ENCODE measurements around the gene DDT. TPM values are rescaled to one million over a fixed set of nuclear protein-coding genes. Genes with fewer than 3 reads are reported as not detected.
A peak's percentile ranks its signal among the peaks of the same experiment; 100 is the strongest.
"Not testable (repeated sequence)": the region's sequence is repeated elsewhere in the genome, so short reads cannot be mapped to it uniquely, and the experiment has no call there.

DDT gene
- total and polyA plus RNA-seq, 8 donors: 77.5 to 204 (median 121) TPM

DNA sequence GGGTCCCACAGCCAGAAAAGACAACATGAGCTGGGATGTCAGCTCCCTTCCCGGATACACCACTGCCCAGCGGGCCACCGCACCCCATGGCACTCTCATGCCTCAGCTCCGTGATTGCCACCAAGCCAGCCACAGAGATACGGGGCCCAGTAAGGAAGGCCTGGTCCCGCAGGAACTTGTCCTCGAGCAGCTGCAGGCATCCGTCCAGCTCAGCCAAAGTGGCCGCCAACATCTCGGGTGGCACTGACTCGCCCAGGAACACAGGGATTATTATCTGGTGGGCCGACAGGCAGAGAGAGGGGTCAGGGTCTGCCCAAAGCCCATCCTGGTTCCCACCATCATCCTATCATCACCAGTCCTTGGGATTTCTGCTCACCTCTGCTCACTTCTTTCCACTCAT is 3.1 kb upstream of the DDT start:
- not testable (repeated sequence) for ATAC-seq, FAIRE-seq, H3K4me3 ChIP-seq, H3K4me1 ChIP-seq, H3K27me3 ChIP-seq, H3K27ac ChIP-seq, H3K9me3 ChIP-seq, H3K36me3 ChIP-seq
- 85 to 100% methylated on average over 1 to 7 of the region's 12 CpGs for WGBS, 2 donors
- peak in 1 of 6 donors; percentile 47 for DNase-seq
- intact Hi-C loops (cut with DNase I): loop anchor here in 1 of 3 donors (10.0 kb wide), 1 partner anchor 53 kb away; no protein-coding TSS in a partner anchor

DNA sequence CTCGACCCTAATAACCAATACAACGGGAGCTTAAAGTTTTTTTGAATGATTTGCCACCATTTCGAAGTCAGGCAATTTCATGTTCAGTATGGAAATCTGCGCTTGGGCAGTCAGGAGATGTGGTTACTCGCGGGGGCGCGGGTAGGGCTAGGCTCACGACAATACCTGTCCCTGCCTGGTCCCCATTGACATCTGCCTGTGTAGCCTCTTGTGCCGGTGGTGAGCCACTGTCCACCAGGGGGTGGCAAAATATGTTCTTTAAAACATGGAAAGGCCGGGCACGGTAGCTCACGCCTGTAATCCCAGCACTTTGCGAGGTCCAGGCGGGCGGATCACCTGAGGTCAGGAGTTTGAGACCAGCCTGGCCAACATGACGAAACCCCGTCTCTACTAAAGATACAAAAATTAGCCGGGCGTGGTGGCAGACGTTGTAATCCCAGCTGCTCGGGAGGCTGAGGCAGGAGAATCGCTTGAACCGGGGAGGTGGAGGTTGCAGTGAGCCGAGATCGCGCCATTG is 653 bp upstream of the DDT start:
- not testable (repeated sequence) for H3K4me1 ChIP-seq, FAIRE-seq, H3K27me3 ChIP-seq, H3K36me3 ChIP-seq, H3K9me3 ChIP-seq
- 4 to 11% methylated on average over 8 of the region's 27 CpGs for WGBS, 2 donors
- DNase-seq (peak in 2 of 6 donors; percentile 31 to 62), ATAC-seq (peak; percentile 34 to 68 (median 41))
- peak overlapping the region in 1 of 4 donors; percentile 47 for H3K27ac ChIP-seq
- H3K4me3 ChIP-seq: peak overlapping the region in 1 of 4 donors; percentile 20
- intact Hi-C loops (cut with DNase I): loop anchor here in 1 of 3 donors (10.0 kb wide), 1 partner anchor 50 kb away; no protein-coding TSS in a partner anchor

DNA sequence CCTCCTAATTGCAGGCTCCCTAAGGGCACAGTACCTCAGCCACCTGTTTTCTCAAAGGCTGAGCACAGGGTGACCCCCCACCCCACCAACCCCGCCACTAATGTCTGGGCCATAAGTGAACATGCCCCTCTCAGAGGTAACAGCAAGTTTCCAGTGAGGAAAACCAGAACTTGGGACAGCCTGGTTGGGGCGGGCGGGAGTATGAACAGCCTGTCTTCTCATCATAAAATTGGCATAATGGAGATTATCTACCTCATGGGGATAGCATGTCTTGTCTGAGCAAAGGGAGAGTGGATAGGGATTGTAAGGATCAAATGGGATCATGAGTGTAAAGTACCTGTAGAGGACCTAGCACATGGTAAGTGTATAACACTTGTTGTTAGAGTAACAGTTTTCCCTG is 2.3 kb downstream of the DDT start:
- not testable (repeated sequence) for H3K27me3 ChIP-seq, H3K36me3 ChIP-seq, FAIRE-seq, H3K4me1 ChIP-seq, DNase-seq, ATAC-seq, H3K27ac ChIP-seq, H3K4me3 ChIP-seq, H3K9me3 ChIP-seq
- intact Hi-C loops (cut with DNase I): loop anchor here in 1 of 3 donors (10.0 kb wide), 1 partner anchor 47 kb away; no protein-coding TSS in a partner anchor
- 75 to 92% methylated on average over 3 of the region's 3 CpGs for WGBS, 2 donors

DNA sequence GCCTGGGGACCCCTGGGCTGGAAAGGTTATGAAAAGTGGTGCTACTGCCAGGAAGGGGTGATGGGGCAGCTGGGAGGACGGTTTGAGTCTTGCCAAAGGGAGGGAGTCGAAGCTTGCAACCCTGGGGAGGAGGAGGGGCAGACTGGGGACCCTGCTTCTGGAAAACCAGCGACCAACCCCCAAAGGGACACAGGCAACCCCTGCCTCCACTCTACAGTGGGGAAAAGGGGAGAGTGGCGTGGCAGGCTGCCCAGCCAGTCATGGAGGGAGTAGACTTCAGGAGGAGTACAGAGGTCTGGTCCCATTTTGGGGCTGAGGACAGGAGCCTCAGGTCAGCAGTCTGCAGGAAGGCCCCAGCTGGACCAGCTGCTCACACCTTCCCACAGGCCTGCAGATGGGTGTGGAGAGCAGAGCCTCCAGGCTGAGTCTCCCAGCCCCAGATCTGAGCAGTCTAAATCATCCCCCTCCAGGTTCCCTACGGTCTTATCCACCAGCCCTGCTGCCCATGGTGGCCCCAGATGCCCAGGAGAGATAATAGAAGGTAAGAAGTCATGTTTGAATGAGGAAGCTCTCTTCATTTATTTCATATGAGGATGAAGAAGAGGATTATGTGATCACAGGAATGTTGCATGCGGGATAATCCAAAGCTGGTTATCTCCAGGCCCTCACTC is 3.3 kb downstream of the DDT start:
- TF ChIP-seq, protein P1, sequence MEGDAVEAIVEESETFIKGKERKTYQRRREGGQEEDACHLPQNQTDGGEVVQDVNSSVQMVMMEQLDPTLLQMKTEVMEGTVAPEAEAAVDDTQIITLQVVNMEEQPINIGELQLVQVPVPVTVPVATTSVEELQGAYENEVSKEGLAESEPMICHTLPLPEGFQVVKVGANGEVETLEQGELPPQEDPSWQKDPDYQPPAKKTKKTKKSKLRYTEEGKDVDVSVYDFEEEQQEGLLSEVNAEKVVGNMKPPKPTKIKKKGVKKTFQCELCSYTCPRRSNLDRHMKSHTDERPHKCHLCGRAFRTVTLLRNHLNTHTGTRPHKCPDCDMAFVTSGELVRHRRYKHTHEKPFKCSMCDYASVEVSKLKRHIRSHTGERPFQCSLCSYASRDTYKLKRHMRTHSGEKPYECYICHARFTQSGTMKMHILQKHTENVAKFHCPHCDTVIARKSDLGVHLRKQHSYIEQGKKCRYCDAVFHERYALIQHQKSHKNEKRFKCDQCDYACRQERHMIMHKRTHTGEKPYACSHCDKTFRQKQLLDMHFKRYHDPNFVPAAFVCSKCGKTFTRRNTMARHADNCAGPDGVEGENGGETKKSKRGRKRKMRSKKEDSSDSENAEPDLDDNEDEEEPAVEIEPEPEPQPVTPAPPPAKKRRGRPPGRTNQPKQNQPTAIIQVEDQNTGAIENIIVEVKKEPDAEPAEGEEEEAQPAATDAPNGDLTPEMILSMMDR (IDR thresholded peaks at IDR 0.05): no peak
- Histone ChIP-seq H3K27me3 (no peaks in the 10 kb centered on the region), H3K4me3 (no peak overlapping the region), H3K36me3 (peaks cover 0 to 5% (median 5%) of the 10 kb centered on the region in 3 donors), H3K9me3 (no peaks in the 10 kb centered on the region), H3K27ac (peak overlapping the region in 1 of 4 donors; percentile 12), H3K4me1 (peaks cover 0 to 7% (median 5%) of the 10 kb centered on the region in 3 donors)
- DNase-seq: peak in 4 of 6 donors; percentile 53 to 75 (median 60)
- FAIRE-seq: no peak
- ATAC-seq: no peak
- WGBS, 2 donors: 53 to 82% methylated on average over 6 of the region's 6 CpGs
- intact Hi-C loops (cut with DNase I): loop anchor here in 1 of 3 donors (10.0 kb wide), 1 partner anchor 46 kb away; no protein-coding TSS in a partner anchor

DNA sequence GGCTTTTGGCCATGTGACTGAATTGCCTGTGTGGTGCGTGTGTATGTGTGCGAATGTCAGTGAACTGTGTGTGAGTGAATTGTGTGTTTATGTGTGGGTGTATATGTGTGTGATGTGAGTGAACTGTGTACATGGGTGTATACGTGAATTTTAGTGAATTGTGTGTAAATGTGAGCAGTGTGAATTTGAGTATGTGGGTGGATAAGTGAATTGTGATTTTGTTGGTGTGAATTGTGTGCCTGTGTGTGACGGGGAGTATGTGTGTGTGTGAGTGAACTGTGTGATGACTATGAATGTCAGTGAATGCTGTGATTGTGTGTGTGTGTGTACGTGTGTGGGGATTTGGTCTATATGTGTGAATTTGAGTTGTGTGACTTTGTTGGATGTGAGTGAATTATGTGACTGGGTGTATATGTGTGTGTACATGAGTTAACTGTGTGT is 4.0 kb downstream of the DDT start:
- Histone ChIP-seq H3K27ac (no peak overlapping the region), H3K4me3 (no peak overlapping the region), H3K27me3 (no peaks in the 10 kb centered on the region), H3K9me3 (no peaks in the 10 kb centered on the region), H3K4me1 (peaks cover 0 to 7% (median 5%) of the 10 kb centered on the region in 3 donors), H3K36me3 (peaks cover 0 to 5% (median 5%) of the 10 kb centered on the region in 3 donors)
- FAIRE-seq (no peak), DNase-seq (no peak), ATAC-seq (no peak)
- intact Hi-C loops (cut with DNase I): loop anchor here in 1 of 3 donors (10.0 kb wide), 1 partner anchor 45 kb away; no protein-coding TSS in a partner anchor
- TF ChIP-seq, protein P1 (IDR thresholded peaks at IDR 0.05): no peak
- 56 to 85% methylated on average over 5 of the region's 5 CpGs for WGBS, 2 donors

DNA sequence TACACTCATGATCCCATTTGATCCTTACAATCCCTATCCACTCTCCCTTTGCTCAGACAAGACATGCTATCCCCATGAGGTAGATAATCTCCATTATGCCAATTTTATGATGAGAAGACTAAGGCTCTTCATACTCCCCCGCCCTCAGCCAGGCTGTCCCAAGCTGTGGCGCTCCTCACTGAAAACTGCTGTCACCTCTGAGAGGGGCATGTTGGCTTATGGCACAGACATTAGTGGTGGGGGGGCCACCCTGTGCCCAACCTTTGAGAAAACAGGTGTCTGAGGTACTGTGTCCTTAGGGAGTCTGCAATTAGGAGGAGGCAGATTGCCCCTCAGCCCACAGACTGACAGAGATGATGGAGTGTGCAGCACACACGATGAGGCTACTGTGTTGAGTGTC is 5.2 kb downstream of the DDT start:
- Histone ChIP-seq H3K9me3 (no peaks in the 10 kb centered on the region), H3K27ac (no peak overlapping the region), H3K36me3 (peaks cover 0 to 5% (median 5%) of the 10 kb centered on the region in 3 donors), H3K4me3 (no peak overlapping the region), H3K27me3 (no peaks in the 10 kb centered on the region), H3K4me1 (peaks cover 0 to 7% (median 5%) of the 10 kb centered on the region in 3 donors)
- intact Hi-C loops (cut with DNase I): loop anchor here in 1 of 3 donors (5.0 kb wide), 1 partner anchor 37 kb away; no protein-coding TSS in a partner anchor
- FAIRE-seq (no peak), ATAC-seq (no peak), DNase-seq (no peak)
- WGBS, 2 donors: 80 to 94% methylated on average over 3 of the region's 3 CpGs
- TF ChIP-seq, protein P1 (IDR thresholded peaks at IDR 0.05): no peak

DNA sequence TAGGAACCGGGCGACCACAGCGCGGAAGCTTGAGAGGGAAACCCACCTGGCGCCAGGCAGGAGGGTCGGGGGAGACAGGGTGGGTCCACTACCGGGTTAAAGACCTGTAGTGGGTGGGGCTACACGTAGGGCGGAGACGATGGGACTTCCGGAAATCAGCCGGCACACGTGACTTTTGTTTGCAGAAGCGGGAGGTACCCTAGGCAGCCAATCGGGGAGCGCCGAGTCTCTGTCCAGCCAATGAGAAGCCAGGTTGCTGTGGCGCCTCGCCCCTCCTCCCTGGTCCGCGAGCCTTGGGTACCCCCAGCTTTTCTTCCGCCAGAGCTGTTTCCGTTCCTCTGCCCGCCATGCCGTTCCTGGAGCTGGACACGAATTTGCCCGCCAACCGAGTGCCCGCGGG is 7.7 kb downstream of the DDT start, which contains the start of gene DDTL:
Gene DDTL, plus strand, starts transcription at position 321 of the 400 bp plus-strand sequence. Its CDS starts 27 bp downstream, at position 348.
- WGBS, 2 donors: no CpG with 5 or more reads among the region's 30 CpGs
- H3K4me3 ChIP-seq, H3K36me3 ChIP-seq, DNase-seq, H3K27ac ChIP-seq, H3K9me3 ChIP-seq, FAIRE-seq, H3K4me1 ChIP-seq, H3K27me3 ChIP-seq: not testable (repeated sequence)
- ATAC-seq: peak; percentile 90 to 96 (median 94)
- intact Hi-C loops (cut with DNase I): loop anchor here in 1 of 3 donors (5.0 kb wide), 1 partner anchor 34 kb away; no protein-coding TSS in a partner anchor

DNA sequence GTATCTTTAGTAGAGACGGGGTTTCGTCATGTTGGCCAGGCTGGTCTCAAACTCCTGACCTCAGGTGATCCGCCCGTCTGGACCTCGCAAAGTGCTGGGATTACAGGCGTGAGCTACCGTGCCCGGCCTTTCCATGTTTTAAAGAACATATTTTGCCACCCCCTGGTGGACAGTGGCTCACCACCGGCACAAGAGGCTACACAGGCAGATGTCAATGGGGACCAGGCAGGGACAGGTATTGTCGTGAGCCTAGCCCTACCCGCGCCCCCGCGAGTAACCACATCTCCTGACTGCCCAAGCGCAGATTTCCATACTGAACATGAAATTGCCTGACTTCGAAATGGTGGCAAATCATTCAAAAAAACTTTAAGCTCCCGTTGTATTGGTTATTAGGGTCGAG is 8.1 kb downstream of the DDT start:
- intact Hi-C loops (cut with DNase I): loop anchor here in 1 of 3 donors (5.0 kb wide), 1 partner anchor 34 kb away; no protein-coding TSS in a partner anchor
- FAIRE-seq: not testable (repeated sequence)

More for the DNA sequence above, 8.1 kb downstream of the DDT start:
- H3K27me3 ChIP-seq, H3K4me1 ChIP-seq, H3K36me3 ChIP-seq, H3K4me3 ChIP-seq, H3K27ac ChIP-seq, H3K9me3 ChIP-seq: not testable (repeated sequence)
- WGBS, 2 donors: no CpG with 5 or more reads among the region's 18 CpGs
- ATAC-seq: peak; percentile 33 to 63 (median 36)
- DNase-seq: peak in 1 of 6 donors; percentile 56

Data from pancreas (tissue), 10 donors.